Neural cell (in vitro differentiated cells): ENCODE results near the gene MYOCD. TPM values are rescaled to one million over a fixed set of nuclear protein-coding genes. Genes with fewer than 3 reads are reported as not detected.

ENCODE experiments used
- H2AFZ ChIP-seq: fragments of 200-600, 300-800 bp; sonication (generic), shearing (Covaris generic); 2 replicates; pipeline ENCODE4 v1.6.0; 2014; ENCODE audit warnings: low read depth, mild to moderate bottlenecking, antibody characterized with exemption, low read length, moderate library complexity
- H3F3A ChIP-seq: fragments of 200-600 bp; shearing (Covaris generic); 2 replicates; pipeline ENCODE4 v1.6.1; 2016; ENCODE audit warnings: mild to moderate bottlenecking, moderate library complexity, mixed read lengths, antibody characterized with exemption, low read length; ENCODE audit not compliant: insufficient read depth, poor library complexity, severe bottlenecking
- H3K27ac ChIP-seq: fragments of 200-600, 300-800 bp; sonication (generic), shearing (Covaris generic); 2 replicates; pipeline ENCODE4 v1.5.1; 2014; ENCODE audit warnings: mild to moderate bottlenecking, low read length, moderate library complexity
- H3K27me3 ChIP-seq: fragments of 300-800, 200-600 bp; sonication (generic), shearing (Covaris generic); 2 replicates; pipeline ENCODE4 v1.6.0; 2014; ENCODE audit warnings: mild to moderate bottlenecking, low read depth, low read length, moderate library complexity; ENCODE audit not compliant: insufficient read depth
- H3K36me3 ChIP-seq: fragments of 300-800, 200-600 bp; sonication (generic), shearing (Covaris generic); 2 replicates; pipeline ENCODE4 v1.5.1; 2014; ENCODE audit warnings: mild to moderate bottlenecking, antibody characterized with exemption, low read length, moderate library complexity; ENCODE audit not compliant: insufficient read depth
- H3K4me2 ChIP-seq: fragments of 300-800, 200-600 bp; sonication (generic), shearing (Covaris generic); 2 replicates; pipeline ENCODE4 v1.6.0; 2014; ENCODE audit warnings: mild to moderate bottlenecking, low read length
- H3K4me3 ChIP-seq: fragments of 300-800, 200-600 bp; sonication (generic), shearing (Covaris generic); 2 replicates; pipeline ENCODE4 v1.5.1; 2014; ENCODE audit warnings: mild to moderate bottlenecking, low read length, moderate library complexity
- H3K79me2 ChIP-seq: fragments of 200-600 bp; shearing (Covaris generic); replicated peaks from 2 replicates; pipeline ENCODE4 v1.6.0; 2014; ENCODE audit warnings: mild to moderate bottlenecking, low read length, moderate library complexity; ENCODE audit not compliant: insufficient read depth
- H3K9ac ChIP-seq: fragments of 300-800, 200-600 bp; sonication (generic), shearing (Covaris generic); 2 replicates; pipeline ENCODE4 v1.6.1; 2016; ENCODE audit warnings: mild to moderate bottlenecking, low read length, mixed read lengths
- H3K9me2 ChIP-seq: fragments of 200-600 bp; shearing (Covaris generic); 2 replicates; pipeline ENCODE4 v1.6.1; 2016; ENCODE audit warnings: mild to moderate bottlenecking, low read length, mixed read lengths; ENCODE audit not compliant: insufficient read depth
- H3K9me3 ChIP-seq: fragments of 200-600, 300-800 bp; sonication (generic), shearing (Covaris generic); 2 replicates; pipeline ENCODE4 v1.6.1; 2016; ENCODE audit warnings: mild to moderate bottlenecking, mixed run types, low read length, moderate library complexity, mixed read lengths
- H4K20me1 ChIP-seq: fragments of 200-600 bp; shearing (Covaris generic); 2 replicates; pipeline ENCODE4 v1.6.1; 2016; ENCODE audit warnings: mild to moderate bottlenecking, mixed run types; ENCODE audit not compliant: insufficient read depth
- EP300 ChIP-seq: fragments of 450-650 bp; conservative IDR thresholded peaks from 2 replicates; pipeline ENCODE4 v1.6.1; 2014; ENCODE audit warnings: antibody characterized with exemption, mild to moderate bottlenecking, moderate library complexity; ENCODE audit not compliant: poor library complexity, severe bottlenecking
- EZH2 ChIP-seq: fragments of 200-600, 300-800 bp; shearing (Covaris generic), sonication (generic); IDR thresholded peaks from 2 replicates; pipeline ENCODE4 v1.6.1; 2014; ENCODE audit warnings: antibody characterized with exemption, low read length, borderline replicate concordance, mild to moderate bottlenecking; ENCODE audit not compliant: insufficient read depth, poor library complexity, severe bottlenecking
- MXI1 ChIP-seq: fragments of 450-650 bp; conservative IDR thresholded peaks from 2 replicates; pipeline ENCODE4 v1.6.1; 2014; ENCODE audit warnings: antibody characterized with exemption, mild to moderate bottlenecking; ENCODE audit not compliant: poor library complexity, severe bottlenecking
- POLR2AphosphoS5 ChIP-seq: IDR thresholded peaks from 2 replicates; pipeline ENCODE4 v1.6.1; 2012
- RAD21 ChIP-seq: fragments of 450-650 bp; conservative IDR thresholded peaks from 2 replicates; pipeline ENCODE4 v1.6.1; 2014; ENCODE audit warnings: antibody characterized with exemption, mild to moderate bottlenecking, moderate library complexity
- SMC3 ChIP-seq: fragments of 450-650 bp; conservative IDR thresholded peaks from 2 replicates; pipeline ENCODE4 v1.6.1; 2014; ENCODE audit warnings: antibody characterized with exemption, mild to moderate bottlenecking, moderate library complexity; ENCODE audit not compliant: poor library complexity
- TAF1 ChIP-seq: IDR thresholded peaks from 2 replicates; pipeline ENCODE4 v1.6.1; 2012; ENCODE audit warnings: low read depth
- polyA plus RNA-seq: library from polyadenylated mRNA; depleted of rRNA; stranded (reverse); fragments of >200 nt; gene quantifications from 2 replicates; pipeline ENCODE4 v1.2.3, GENCODE V29; 2014
- TF ChIP-seq, protein P1 (sequence below): fragments of 450-650 bp; IDR thresholded peaks from 2 replicates; pipeline ENCODE4 v1.5.1; 2014; ENCODE audit warnings: antibody characterized with exemption, mild to moderate bottlenecking, moderate library complexity; ENCODE audit not compliant: poor library complexity, severe bottlenecking
- TF ChIP-seq, protein P2 (sequence below): IDR thresholded peaks from 2 replicates; pipeline ENCODE4 v1.6.1; 2012; ENCODE audit warnings: borderline replicate concordance

Gene MYOCD
- polyA plus RNA-seq, 1 donor from 2014 or later = not detected

DNA sequence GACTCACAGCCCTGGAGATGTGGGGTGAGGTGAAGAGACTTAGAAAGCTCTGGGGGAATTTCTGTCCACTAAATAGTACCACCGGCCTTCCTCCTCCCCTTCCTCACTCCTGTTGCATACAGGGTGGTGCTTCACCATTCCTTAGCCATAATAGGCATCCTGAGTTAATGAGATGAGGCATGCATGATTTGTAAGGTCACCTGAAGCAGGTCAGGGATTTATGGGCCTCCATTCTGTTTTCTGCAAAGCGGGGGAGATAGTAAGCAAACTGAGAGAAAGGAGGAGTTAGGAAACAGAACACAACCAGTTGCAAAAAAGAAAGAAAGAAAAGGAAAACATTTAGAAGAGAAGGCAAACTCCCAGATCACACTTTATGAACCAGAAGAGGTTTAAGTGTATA is 9.3 kb upstream of the MYOCD start:
- Histone ChIP-seq H3K79me2 (no peaks in the 10 kb centered on the region), H3K4me3 (no peak overlapping the region), H4K20me1 (no peaks in the 10 kb centered on the region), H2AFZ (no peak overlapping the region), H3K9ac (no peak overlapping the region), H3K9me3 (no peaks in the 10 kb centered on the region), H3K36me3 (no peaks in the 10 kb centered on the region), H3F3A (no peaks in the 10 kb centered on the region), H3K27ac (no peak overlapping the region), H3K4me2 (no peak overlapping the region), H3K27me3 (no peaks in the 10 kb centered on the region), H3K9me2 (no peaks in the 10 kb centered on the region)
- TF ChIP-seq TAF1 (no peak), EP300 (no peak), EZH2 (no peak), RAD21 (no peak), MXI1 (no peak), POLR2AphosphoS5 (no peak), SMC3 (no peak)
- TF ChIP-seq, protein P1, sequence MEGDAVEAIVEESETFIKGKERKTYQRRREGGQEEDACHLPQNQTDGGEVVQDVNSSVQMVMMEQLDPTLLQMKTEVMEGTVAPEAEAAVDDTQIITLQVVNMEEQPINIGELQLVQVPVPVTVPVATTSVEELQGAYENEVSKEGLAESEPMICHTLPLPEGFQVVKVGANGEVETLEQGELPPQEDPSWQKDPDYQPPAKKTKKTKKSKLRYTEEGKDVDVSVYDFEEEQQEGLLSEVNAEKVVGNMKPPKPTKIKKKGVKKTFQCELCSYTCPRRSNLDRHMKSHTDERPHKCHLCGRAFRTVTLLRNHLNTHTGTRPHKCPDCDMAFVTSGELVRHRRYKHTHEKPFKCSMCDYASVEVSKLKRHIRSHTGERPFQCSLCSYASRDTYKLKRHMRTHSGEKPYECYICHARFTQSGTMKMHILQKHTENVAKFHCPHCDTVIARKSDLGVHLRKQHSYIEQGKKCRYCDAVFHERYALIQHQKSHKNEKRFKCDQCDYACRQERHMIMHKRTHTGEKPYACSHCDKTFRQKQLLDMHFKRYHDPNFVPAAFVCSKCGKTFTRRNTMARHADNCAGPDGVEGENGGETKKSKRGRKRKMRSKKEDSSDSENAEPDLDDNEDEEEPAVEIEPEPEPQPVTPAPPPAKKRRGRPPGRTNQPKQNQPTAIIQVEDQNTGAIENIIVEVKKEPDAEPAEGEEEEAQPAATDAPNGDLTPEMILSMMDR = no peak
- TF ChIP-seq, protein P2, sequence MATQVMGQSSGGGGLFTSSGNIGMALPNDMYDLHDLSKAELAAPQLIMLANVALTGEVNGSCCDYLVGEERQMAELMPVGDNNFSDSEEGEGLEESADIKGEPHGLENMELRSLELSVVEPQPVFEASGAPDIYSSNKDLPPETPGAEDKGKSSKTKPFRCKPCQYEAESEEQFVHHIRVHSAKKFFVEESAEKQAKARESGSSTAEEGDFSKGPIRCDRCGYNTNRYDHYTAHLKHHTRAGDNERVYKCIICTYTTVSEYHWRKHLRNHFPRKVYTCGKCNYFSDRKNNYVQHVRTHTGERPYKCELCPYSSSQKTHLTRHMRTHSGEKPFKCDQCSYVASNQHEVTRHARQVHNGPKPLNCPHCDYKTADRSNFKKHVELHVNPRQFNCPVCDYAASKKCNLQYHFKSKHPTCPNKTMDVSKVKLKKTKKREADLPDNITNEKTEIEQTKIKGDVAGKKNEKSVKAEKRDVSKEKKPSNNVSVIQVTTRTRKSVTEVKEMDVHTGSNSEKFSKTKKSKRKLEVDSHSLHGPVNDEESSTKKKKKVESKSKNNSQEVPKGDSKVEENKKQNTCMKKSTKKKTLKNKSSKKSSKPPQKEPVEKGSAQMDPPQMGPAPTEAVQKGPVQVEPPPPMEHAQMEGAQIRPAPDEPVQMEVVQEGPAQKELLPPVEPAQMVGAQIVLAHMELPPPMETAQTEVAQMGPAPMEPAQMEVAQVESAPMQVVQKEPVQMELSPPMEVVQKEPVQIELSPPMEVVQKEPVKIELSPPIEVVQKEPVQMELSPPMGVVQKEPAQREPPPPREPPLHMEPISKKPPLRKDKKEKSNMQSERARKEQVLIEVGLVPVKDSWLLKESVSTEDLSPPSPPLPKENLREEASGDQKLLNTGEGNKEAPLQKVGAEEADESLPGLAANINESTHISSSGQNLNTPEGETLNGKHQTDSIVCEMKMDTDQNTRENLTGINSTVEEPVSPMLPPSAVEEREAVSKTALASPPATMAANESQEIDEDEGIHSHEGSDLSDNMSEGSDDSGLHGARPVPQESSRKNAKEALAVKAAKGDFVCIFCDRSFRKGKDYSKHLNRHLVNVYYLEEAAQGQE = no peak

DNA sequence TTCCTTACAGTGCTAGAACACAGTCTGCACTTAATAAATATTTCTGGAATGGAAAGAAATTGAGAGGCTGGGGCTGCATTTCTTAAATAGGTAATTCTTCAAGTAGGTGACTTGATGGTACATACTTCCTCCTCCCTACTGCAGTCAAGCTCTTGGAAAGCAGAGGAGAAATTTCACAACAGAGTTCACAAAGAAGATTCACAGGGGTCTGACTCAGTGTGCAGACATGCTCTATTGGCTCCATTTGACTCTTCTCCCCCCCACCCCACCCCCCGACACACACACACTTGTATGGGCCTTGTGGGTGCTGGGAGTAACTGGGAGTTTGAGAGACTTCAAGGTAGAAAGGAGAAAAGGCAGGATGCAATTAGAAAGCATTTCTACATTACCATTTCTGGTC is 6.2 kb upstream of the MYOCD start:
- no peak overlapping the region for H3K4me2 ChIP-seq
- no peaks in the 10 kb centered on the region for H4K20me1 ChIP-seq
- no peak overlapping the region for H2AFZ ChIP-seq
- no peaks in the 10 kb centered on the region for H3K9me3 ChIP-seq
- H3K4me3 ChIP-seq = no peak overlapping the region
- H3K27me3 ChIP-seq = peaks cover 12% of the 10 kb centered on the region
- no peaks in the 10 kb centered on the region for H3K79me2 ChIP-seq
- no peak overlapping the region for H3K9ac ChIP-seq
- H3K36me3 ChIP-seq = no peaks in the 10 kb centered on the region
- H3K27ac ChIP-seq = no peak overlapping the region
- H3K9me2 ChIP-seq = no peaks in the 10 kb centered on the region
- no peaks in the 10 kb centered on the region for H3F3A ChIP-seq
- TF ChIP-seq TAF1 = no peak
- no peak for TF ChIP-seq POLR2AphosphoS5
- TF ChIP-seq RAD21 = no peak
- TF ChIP-seq EP300 = no peak
- TF ChIP-seq, protein P2 = no peak
- TF ChIP-seq EZH2 = no peak
